SK-N-SH (cell line): ENCODE measurements around the gene TSC2.

Experiments used
- CTCF ChIP-seq: fragments of 200-600 bp; sonication (generic); IDR thresholded peaks from 2 replicates; pipeline ENCODE4 v1.6.1; 2017; ENCODE audit warnings: antibody characterized with exemption, mild to moderate bottlenecking, moderate library complexity
- ELF1 ChIP-seq: IDR thresholded peaks from 2 replicates; pipeline ENCODE4 v1.4.0; 2012
- EP300 ChIP-seq, 2 experiments: IDR thresholded peaks; 2 replicates each; pipeline versions ENCODE4 v1.4.0 to v1.6.1; 2012; ENCODE audit warnings: borderline replicate concordance in 1 of 2, low read depth in 1 of 2, low read length in 1 of 2
- EZH2phosphoT487 ChIP-seq: fragments of 200-600 bp; sonication (generic); IDR thresholded peaks from 2 replicates; pipeline ENCODE4 v1.6.1; 2017; ENCODE audit warnings: low read depth, mixed run types, mild to moderate bottlenecking, antibody characterized with exemption, moderate library complexity, borderline replicate concordance
- FOXJ3 ChIP-seq: sonication (generic); formaldehyde crosslinking; IDR thresholded peaks from 2 replicates; pipeline ENCODE4 v1.5.1; 2020; ENCODE audit warnings: mild to moderate bottlenecking, missing genetic modification reagents
- JUND ChIP-seq: IDR thresholded peaks from 2 replicates; pipeline ENCODE4 v1.4.0; 2012
- NRF1 ChIP-seq: IDR thresholded peaks from 2 replicates; pipeline ENCODE4 v1.6.1; 2012; ENCODE audit warnings: low read depth, mild to moderate bottlenecking, low read length
- POLR2AphosphoS5 ChIP-seq: IDR thresholded peaks from 2 replicates; pipeline ENCODE4 v1.6.1; 2012; ENCODE audit warnings: low read depth, low read length
- RAD21 ChIP-seq: IDR thresholded peaks from 2 replicates; pipeline ENCODE4 v1.6.1; 2012; ENCODE audit warnings: mild to moderate bottlenecking, low read length
- SIN3A ChIP-seq: IDR thresholded peaks from 2 replicates; pipeline ENCODE4 v1.6.1; 2012; ENCODE audit warnings: low read depth, mild to moderate bottlenecking, low read length, moderate library complexity, borderline replicate concordance
- ZBTB33 ChIP-seq: IDR thresholded peaks from 2 replicates; pipeline ENCODE4 v1.4.0; 2012; ENCODE audit warnings: low read depth, borderline replicate concordance
- TF ChIP-seq, protein P1 (sequence below): IDR thresholded peaks from 2 replicates; pipeline ENCODE4 v1.6.1; 2012; ENCODE audit warnings: mild to moderate bottlenecking, low read depth, low read length, moderate library complexity
- TF ChIP-seq, protein P2 (sequence below): IDR thresholded peaks from 2 replicates; pipeline ENCODE4 v1.4.0; 2012; ENCODE audit warnings: low read depth

DNA sequence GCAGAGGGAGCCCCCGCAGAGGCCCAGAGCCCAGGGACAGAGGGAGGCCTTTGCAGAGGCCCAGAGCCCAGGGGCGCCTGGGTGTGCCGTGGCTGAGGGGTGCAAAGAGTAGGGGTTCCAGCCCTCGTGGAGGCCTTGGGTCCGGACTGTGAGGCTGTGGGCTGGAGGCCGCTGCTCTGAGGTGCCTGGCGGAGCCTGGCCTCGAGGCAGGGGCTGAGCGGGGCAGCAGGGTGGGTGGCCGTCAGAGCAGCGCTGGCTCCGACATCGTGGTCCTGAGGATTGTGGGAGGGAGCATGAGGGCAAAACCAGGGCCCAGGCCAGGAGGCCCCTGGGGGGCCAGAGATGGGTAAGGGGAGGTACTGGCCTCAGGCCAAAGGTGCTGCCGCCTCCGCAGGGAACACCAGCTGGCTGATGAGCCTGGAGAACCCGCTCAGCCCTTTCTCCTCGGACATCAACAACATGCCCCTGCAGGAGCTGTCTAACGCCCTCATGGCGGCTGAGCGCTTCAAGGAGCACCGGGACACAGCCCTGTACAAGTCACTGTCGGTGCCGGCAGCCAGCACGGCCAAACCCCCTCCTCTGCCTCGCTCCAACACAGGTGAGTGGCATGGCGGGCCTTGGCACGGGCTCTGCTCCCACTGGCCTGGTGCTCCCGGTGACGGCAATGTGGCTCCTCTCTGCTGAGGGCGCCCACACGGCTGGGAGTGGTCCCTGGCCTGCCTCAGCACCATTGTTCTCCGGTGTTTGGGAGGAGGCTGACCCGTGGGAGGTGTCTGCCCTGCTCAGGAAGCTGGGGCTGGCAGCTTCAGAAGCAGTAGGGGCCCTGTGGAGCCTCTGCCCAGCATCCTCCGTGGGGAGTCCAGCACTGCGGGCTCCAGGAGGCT lies 33.7 kb downstream of the TSC2 start:
- TF ChIP-seq ZBTB33 (no peak), SIN3A (no peak), EZH2phosphoT487 (no peak), POLR2AphosphoS5 (no peak), CTCF (no peak), JUND (no peak), EP300 (IDR thresholded peaks at IDR 0.05; ENCODE audit: borderline replicate concordance in 1 of 2, low read depth in 1 of 2, low read length in 1 of 2) (no peak), RAD21 (no peak), NRF1 (no peak), ELF1 (no peak), FOXJ3 (CRISPR knock-in tag) (no peak)
- TF ChIP-seq, protein P1, sequence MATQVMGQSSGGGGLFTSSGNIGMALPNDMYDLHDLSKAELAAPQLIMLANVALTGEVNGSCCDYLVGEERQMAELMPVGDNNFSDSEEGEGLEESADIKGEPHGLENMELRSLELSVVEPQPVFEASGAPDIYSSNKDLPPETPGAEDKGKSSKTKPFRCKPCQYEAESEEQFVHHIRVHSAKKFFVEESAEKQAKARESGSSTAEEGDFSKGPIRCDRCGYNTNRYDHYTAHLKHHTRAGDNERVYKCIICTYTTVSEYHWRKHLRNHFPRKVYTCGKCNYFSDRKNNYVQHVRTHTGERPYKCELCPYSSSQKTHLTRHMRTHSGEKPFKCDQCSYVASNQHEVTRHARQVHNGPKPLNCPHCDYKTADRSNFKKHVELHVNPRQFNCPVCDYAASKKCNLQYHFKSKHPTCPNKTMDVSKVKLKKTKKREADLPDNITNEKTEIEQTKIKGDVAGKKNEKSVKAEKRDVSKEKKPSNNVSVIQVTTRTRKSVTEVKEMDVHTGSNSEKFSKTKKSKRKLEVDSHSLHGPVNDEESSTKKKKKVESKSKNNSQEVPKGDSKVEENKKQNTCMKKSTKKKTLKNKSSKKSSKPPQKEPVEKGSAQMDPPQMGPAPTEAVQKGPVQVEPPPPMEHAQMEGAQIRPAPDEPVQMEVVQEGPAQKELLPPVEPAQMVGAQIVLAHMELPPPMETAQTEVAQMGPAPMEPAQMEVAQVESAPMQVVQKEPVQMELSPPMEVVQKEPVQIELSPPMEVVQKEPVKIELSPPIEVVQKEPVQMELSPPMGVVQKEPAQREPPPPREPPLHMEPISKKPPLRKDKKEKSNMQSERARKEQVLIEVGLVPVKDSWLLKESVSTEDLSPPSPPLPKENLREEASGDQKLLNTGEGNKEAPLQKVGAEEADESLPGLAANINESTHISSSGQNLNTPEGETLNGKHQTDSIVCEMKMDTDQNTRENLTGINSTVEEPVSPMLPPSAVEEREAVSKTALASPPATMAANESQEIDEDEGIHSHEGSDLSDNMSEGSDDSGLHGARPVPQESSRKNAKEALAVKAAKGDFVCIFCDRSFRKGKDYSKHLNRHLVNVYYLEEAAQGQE, result no peak
- TF ChIP-seq, protein P2, sequence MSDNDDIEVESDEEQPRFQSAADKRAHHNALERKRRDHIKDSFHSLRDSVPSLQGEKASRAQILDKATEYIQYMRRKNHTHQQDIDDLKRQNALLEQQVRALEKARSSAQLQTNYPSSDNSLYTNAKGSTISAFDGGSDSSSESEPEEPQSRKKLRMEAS, result no peak
